MM.1S (cell line): ENCODE results near the gene CCDC71L.

Source experiments
- EZH2 ChIP-seq: fragments of 300-600 bp; sonication (generic); optimal IDR thresholded peaks from 2 replicates; pipeline ENCODE3; 2017; ENCODE audit warnings: low read depth, mild to moderate bottlenecking, antibody characterized with exemption, low read length, mixed read lengths
- TF ChIP-seq, protein P1 (sequence below): fragments of 300-600 bp; sonication (generic); IDR thresholded peaks from 2 replicates; pipeline ENCODE4 v1.5.1; 2016; ENCODE audit warnings: antibody characterized with exemption, low read length, mixed read lengths

DNA sequence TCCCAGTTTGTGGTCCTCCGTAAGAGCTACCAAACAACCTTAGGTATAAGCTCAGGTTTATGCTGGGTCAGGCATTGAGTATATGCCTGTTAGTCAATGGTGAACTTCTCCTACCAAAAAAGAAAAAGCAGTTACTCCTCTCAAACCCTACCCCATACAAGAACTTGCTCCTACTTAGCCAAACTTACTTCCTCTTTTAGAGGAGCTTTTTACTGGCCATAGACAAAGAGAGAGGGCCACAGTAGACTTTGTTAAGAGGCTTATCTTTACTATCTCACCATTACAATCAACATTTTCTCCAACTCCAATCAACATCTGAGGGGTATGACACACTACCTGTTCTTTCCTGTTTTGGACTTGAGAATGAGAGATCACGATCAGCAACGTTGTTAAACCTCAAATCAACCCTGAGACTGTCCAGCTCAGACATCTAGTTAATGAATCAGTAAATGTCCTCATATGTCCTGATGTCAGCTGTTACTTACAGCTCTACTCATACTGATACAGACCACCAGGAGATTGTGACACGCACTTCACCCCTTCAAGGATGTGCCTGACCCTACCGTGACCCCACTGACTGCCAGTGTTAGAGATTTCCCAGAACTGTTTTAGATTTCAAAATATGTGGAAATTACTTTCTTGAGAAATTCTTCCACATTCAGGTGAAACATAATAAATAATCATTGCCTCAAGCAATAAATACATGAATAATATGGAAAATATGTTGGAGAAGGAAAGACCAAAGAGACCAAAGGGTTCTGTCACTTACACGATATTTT lies 18.4 kb upstream of the CCDC71L start:
- TF ChIP-seq, protein P1, sequence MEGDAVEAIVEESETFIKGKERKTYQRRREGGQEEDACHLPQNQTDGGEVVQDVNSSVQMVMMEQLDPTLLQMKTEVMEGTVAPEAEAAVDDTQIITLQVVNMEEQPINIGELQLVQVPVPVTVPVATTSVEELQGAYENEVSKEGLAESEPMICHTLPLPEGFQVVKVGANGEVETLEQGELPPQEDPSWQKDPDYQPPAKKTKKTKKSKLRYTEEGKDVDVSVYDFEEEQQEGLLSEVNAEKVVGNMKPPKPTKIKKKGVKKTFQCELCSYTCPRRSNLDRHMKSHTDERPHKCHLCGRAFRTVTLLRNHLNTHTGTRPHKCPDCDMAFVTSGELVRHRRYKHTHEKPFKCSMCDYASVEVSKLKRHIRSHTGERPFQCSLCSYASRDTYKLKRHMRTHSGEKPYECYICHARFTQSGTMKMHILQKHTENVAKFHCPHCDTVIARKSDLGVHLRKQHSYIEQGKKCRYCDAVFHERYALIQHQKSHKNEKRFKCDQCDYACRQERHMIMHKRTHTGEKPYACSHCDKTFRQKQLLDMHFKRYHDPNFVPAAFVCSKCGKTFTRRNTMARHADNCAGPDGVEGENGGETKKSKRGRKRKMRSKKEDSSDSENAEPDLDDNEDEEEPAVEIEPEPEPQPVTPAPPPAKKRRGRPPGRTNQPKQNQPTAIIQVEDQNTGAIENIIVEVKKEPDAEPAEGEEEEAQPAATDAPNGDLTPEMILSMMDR = no peak
- TF ChIP-seq EZH2 = no peak
